Mesothelial cell of epicardium (in vitro differentiated cells): ENCODE results near the gene SLIT3. TPM values are rescaled to one million over a fixed set of nuclear protein-coding genes. Genes with fewer than 3 reads are reported as not detected.

Source experiments
- DNase-seq, 2 experiments: peaks; one replicate each; pipeline ENCODE4 v3.0.0; 2021; ENCODE audit warnings: low spot score in 2 of 2; ENCODE audit not compliant: unreplicated experiment in 2 of 2
- H3K27ac Mint-ChIP-seq: 2 replicates; pipeline ENCODE4 v1.8.0; 2021; ENCODE audit warnings: mixed read lengths
- H3K27me3 Mint-ChIP-seq: 2 replicates; pipeline ENCODE4 v1.8.0; 2021; ENCODE audit warnings: low read depth, mixed read lengths
- H3K36me3 Mint-ChIP-seq: 2 replicates; pipeline ENCODE4 v1.8.0; 2021; ENCODE audit warnings: mixed read lengths
- H3K4me1 Mint-ChIP-seq: 2 replicates; pipeline ENCODE4 v1.8.0; 2021; ENCODE audit warnings: mixed read lengths
- H3K4me3 Mint-ChIP-seq: 2 replicates; pipeline ENCODE4 v1.8.0; 2021; ENCODE audit warnings: mild to moderate bottlenecking, moderate library complexity, mixed read lengths
- H3K9me3 Mint-ChIP-seq: 2 replicates; pipeline ENCODE4 v1.8.0; 2021; ENCODE audit warnings: mixed read lengths
- CTCF ChIP-seq: fragments of 200-600 bp; sonication (generic); IDR thresholded peaks from one replicate; pipeline ENCODE4 v1.5.0; 2021; ENCODE audit warnings: antibody characterized with exemption; ENCODE audit not compliant: unreplicated experiment
- total RNA-seq: library from RNA; stranded (reverse); gene quantifications from 3 replicates; pipeline ENCODE4 v1.2.1, GENCODE V29; 2021

Gene SLIT3
- total RNA-seq, 1 donor from 2014 or later = 65.1 TPM

- no peaks in the 10 kb centered on the region for H3K36me3 Mint-ChIP-seq
- peaks cover 10% of the 10 kb centered on the region for H3K9me3 Mint-ChIP-seq
- H3K27me3 Mint-ChIP-seq = no peaks in the 10 kb centered on the region
- DNase-seq = no peak
- peaks cover 29% of the 10 kb centered on the region for H3K4me1 Mint-ChIP-seq
- H3K27ac Mint-ChIP-seq = no peak overlapping the region
- H3K4me3 Mint-ChIP-seq = no peak overlapping the region
- no peak for TF ChIP-seq CTCF
These were observed 230.5 kb downstream of the SLIT3 start for GRCh38 chr5:169070413-169070812.

GRCh38 chr5:169067751-169068173 lies 233.2 kb downstream of the SLIT3 start:
- Mint-ChIP-seq H3K4me1 (peaks cover 51% of the 10 kb centered on the region), H3K27me3 (no peaks in the 10 kb centered on the region), H3K9me3 (peaks cover 4% of the 10 kb centered on the region), H3K36me3 (no peaks in the 10 kb centered on the region), H3K4me3 (no peak overlapping the region), H3K27ac (peak overlapping the region; percentile 77)
- no peak for TF ChIP-seq CTCF
- DNase-seq = no peak

DNA sequence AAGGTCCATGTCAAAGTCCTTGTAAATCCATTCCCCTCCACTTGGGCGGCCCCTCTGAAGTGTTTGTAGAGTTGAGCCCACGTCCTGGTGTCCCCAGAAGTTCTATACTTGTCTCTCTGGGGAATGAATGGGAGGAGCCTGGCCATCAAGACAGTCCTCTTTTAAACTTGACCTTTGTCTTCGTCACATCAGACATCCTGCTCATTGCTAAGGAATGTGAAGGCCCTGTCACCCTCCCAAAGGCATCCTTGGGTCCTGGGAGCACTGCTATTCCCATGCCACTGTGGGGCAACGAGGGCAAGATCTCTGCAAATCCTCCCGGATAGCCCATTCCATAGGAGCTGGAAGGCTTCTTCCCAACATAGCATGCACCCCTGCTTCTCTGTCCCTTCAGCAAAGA lies 235.5 kb downstream of the SLIT3 start:
- Mint-ChIP-seq H3K4me3 (no peak overlapping the region), H3K27me3 (no peaks in the 10 kb centered on the region), H3K4me1 (peaks cover 58% of the 10 kb centered on the region), H3K27ac (no peak overlapping the region), H3K9me3 (no peaks in the 10 kb centered on the region), H3K36me3 (no peaks in the 10 kb centered on the region)
- TF ChIP-seq CTCF = no peak
- no peak for DNase-seq

GRCh38 chr5:169064093-169064492 lies 236.8 kb downstream of the SLIT3 start:
- TF ChIP-seq CTCF = no peak
- peaks cover 51% of the 10 kb centered on the region for H3K4me1 Mint-ChIP-seq
- no peaks in the 10 kb centered on the region for H3K9me3 Mint-ChIP-seq
- H3K27ac Mint-ChIP-seq = peak overlapping the region; percentile 80
- DNase-seq = peak; percentile 31 to 62
- no peak overlapping the region for H3K4me3 Mint-ChIP-seq
- H3K27me3 Mint-ChIP-seq = no peaks in the 10 kb centered on the region
- H3K36me3 Mint-ChIP-seq = no peaks in the 10 kb centered on the region

DNA sequence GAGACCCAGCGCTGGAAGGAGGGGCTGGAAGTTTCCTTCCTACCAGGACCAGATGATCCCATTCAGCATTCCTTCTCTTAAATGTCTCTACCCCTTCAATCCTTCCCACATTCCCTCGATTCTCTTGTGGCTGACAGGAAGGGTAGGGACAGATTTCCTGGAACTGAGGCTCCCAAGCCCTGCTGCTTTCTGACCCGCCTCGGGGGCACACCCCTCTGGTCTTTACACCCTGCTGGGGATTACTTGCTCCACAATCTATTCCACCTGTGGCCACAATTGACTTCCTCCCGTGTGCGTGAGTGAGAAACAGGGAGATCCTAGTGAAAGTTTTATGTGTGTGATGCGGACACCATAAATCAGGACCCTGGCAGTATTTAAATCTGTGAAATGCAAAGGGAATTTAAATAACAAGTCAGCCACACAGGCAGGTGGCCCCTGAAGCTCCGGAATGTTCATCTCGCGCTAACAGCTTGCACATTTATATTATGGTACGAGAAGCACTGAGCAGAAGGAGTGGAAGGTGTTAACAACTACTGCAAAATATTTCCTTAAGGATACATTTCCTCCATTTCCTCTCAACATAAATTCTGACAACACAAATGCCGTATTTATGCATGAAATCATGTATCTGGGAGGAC lies 237.5 kb downstream of the SLIT3 start:
- H3K27me3 Mint-ChIP-seq = no peaks in the 10 kb centered on the region
- DNase-seq = no peak
- peak overlapping the region; percentile 11 for H3K4me3 Mint-ChIP-seq
- peak overlapping the region; percentile 80 for H3K27ac Mint-ChIP-seq
- H3K4me1 Mint-ChIP-seq = peaks cover 51% of the 10 kb centered on the region
- H3K36me3 Mint-ChIP-seq = no peaks in the 10 kb centered on the region
- no peak for TF ChIP-seq CTCF
- H3K9me3 Mint-ChIP-seq = no peaks in the 10 kb centered on the region
